IMR-90 (cell line): ENCODE results near the gene ANTXR1. TPM values are rescaled to one million over a fixed set of nuclear protein-coding genes. Genes with fewer than 3 reads are reported as not detected.

Experiments
- ATAC-seq: fragments of 200-7000 bp; cut with Tn5 transposase; 2 replicates; pipeline ENCODE4 v1.9.1; 2020; ENCODE audit warnings: low read depth, mild to moderate bottlenecking, moderate library complexity
- BruUV-seq: library from RNA; stranded (reverse); fragments of 400-500 nt; replicated peaks from 2 replicates; lab custom pipeline; 2021; lab: Mats Ljungman, UMichigan
- CTCF ChIA-PET: fragments of 300-600 bp; formaldehyde crosslinking; extraction: SDS; loops from one replicate; lab custom pipeline; 2021; ENCODE audit warnings: antibody characterized with exemption; lab: Yijun Ruan, JAX
- POLR2A ChIA-PET: fragments of 300-600 bp; sonication (Branson Sonifier 250); formaldehyde crosslinking; loops from one replicate; lab custom pipeline; 2022; ENCODE audit warnings: antibody characterized with exemption; ENCODE audit not compliant: unreplicated experiment; lab: Charles Lee
- DNase-seq: peaks from one replicate; pipeline ENCODE4 v3.0.0; 2013
- H2AFZ ChIP-seq: replicated peaks from 2 replicates; pipeline ENCODE3; 2013; ENCODE audit warnings: low read length, mild to moderate bottlenecking; ENCODE audit not compliant: poor library complexity
- H2AK5ac ChIP-seq: 2 replicates; pipeline ENCODE4 v1.6.1; 2013; ENCODE audit warnings: low read depth, low read length, inconsistent platforms
- H2AK9ac ChIP-seq: replicated peaks from 2 replicates; pipeline ENCODE3; 2013; ENCODE audit warnings: mild to moderate bottlenecking, low read depth, low read length, moderate library complexity; ENCODE audit not compliant: poor library complexity
- H2BK120ac ChIP-seq: 2 replicates; pipeline ENCODE4 v1.6.1; 2013; ENCODE audit warnings: low read depth, low read length, inconsistent platforms
- H2BK15ac ChIP-seq: 3 replicates; pipeline ENCODE4 v1.6.1; 2013; ENCODE audit warnings: low read depth, low read length, inconsistent platforms
- H2BK20ac ChIP-seq: 2 replicates; pipeline ENCODE4 v1.6.1; 2013; ENCODE audit warnings: low read depth, mild to moderate bottlenecking, inconsistent platforms, low read length, moderate library complexity
- H2BK5ac ChIP-seq: 2 replicates; pipeline ENCODE4 v1.6.1; 2013; ENCODE audit warnings: mild to moderate bottlenecking, low read depth, low read length, inconsistent platforms; ENCODE audit not compliant: poor library complexity, severe bottlenecking
- H3K14ac ChIP-seq: replicated peaks from 2 replicates; pipeline ENCODE4 v1.6.1; 2013; ENCODE audit warnings: low read depth, low read length, inconsistent platforms
- H3K18ac ChIP-seq: 2 replicates; pipeline ENCODE4 v1.6.1; 2013; ENCODE audit warnings: low read depth, low read length, control low read depth
- H3K23ac ChIP-seq: 2 replicates; pipeline ENCODE4 v1.6.1; 2013; ENCODE audit warnings: low read depth, low read length, inconsistent platforms
- H3K27ac ChIP-seq: 2 replicates; pipeline ENCODE4 v1.5.1; 2013; ENCODE audit warnings: mild to moderate bottlenecking, control low read depth, low read length; ENCODE audit not compliant: insufficient read depth
- H3K27me3 ChIP-seq: 2 replicates; pipeline ENCODE4 v1.6.1; 2013; ENCODE audit warnings: low read length; ENCODE audit not compliant: control insufficient read depth, insufficient read depth
- H3K36me3 ChIP-seq: 2 replicates; pipeline ENCODE4 v1.6.1; 2013; ENCODE audit warnings: low read length, mixed read lengths; ENCODE audit not compliant: control insufficient read depth, insufficient read depth
- H3K4ac ChIP-seq: 2 replicates; pipeline ENCODE4 v1.6.1; 2013; ENCODE audit warnings: low read depth, low read length, inconsistent platforms
- H3K4me1 ChIP-seq: 2 replicates; pipeline ENCODE4 v1.6.1; 2013; ENCODE audit warnings: low read length, mixed read lengths; ENCODE audit not compliant: control insufficient read depth, insufficient read depth
- H3K4me2 ChIP-seq: 2 replicates; pipeline ENCODE4 v1.6.1; 2013; ENCODE audit warnings: low read depth, mild to moderate bottlenecking, control low read depth, low read length, moderate library complexity
- H3K4me3 ChIP-seq: 2 replicates; pipeline ENCODE4 v1.5.1; 2013; ENCODE audit warnings: low read depth, mild to moderate bottlenecking, control low read depth, low read length, moderate library complexity; ENCODE audit not compliant: insufficient read depth
- H3K56ac ChIP-seq: 2 replicates; pipeline ENCODE4 v1.6.1; 2013; ENCODE audit warnings: low read length, inconsistent platforms; ENCODE audit not compliant: insufficient read depth; ENCODE audit errors: extremely low read depth
- H3K79me1 ChIP-seq, 2 experiments: 2 replicates each; pipeline ENCODE4 v1.6.1; 2013; ENCODE audit warnings: low read length in 2 of 2, inconsistent platforms in 1 of 2, low read depth in 1 of 2
- H3K9ac ChIP-seq: 2 replicates; pipeline ENCODE4 v1.6.1; 2013; ENCODE audit warnings: low read depth, low read length, control low read depth
- H3K9me1 ChIP-seq: 2 replicates; pipeline ENCODE4 v1.6.1; 2013; ENCODE audit warnings: low read length, inconsistent platforms; ENCODE audit not compliant: insufficient read depth
- H3K9me3 ChIP-seq: 2 replicates; pipeline ENCODE4 v1.6.1; 2013; ENCODE audit warnings: low read length; ENCODE audit not compliant: control insufficient read depth, insufficient read depth
- H4K20me1 ChIP-seq: 2 replicates; pipeline ENCODE4 v1.6.1; 2013; ENCODE audit warnings: low read length, inconsistent platforms; ENCODE audit not compliant: insufficient read depth
- H4K5ac ChIP-seq: 2 replicates; pipeline ENCODE4 v1.6.1; 2013; ENCODE audit warnings: mild to moderate bottlenecking, low read depth, low read length, control low read depth
- H4K8ac ChIP-seq, 2 experiments: 2 replicates each; pipeline ENCODE4 v1.6.1; 2013; ENCODE audit warnings: low read depth in 2 of 2, low read length in 2 of 2, control low read depth in 1 of 2, inconsistent platforms in 1 of 2
- H4K91ac ChIP-seq: 2 replicates; pipeline ENCODE4 v1.6.1; 2013; ENCODE audit warnings: low read depth, low read length, inconsistent platforms; ENCODE audit not compliant: insufficient read depth
- BHLHE40 ChIP-seq: fragments of 150-350 bp; IDR thresholded peaks from 2 replicates; pipeline ENCODE4 v1.6.1; 2016; ENCODE audit warnings: mild to moderate bottlenecking, low read depth, low read length
- CEBPB ChIP-seq: IDR thresholded peaks from 2 replicates; pipeline ENCODE4 v1.6.1; 2012; ENCODE audit warnings: low read depth, low read length, improper control_type of control experiment
- CHD1 ChIP-seq: IDR thresholded peaks from 2 replicates; pipeline ENCODE4 v1.6.1; 2012; ENCODE audit warnings: low read depth, low read length, improper control_type of control experiment
- CTCF ChIP-seq: conservative IDR thresholded peaks from 2 replicates; pipeline ENCODE4 v1.5.1; 2012; ENCODE audit warnings: mild to moderate bottlenecking, low read depth, low read length, improper control_type of control experiment
- ELK1 ChIP-seq: fragments of 150-350 bp; IDR thresholded peaks from 2 replicates; pipeline ENCODE4 v1.6.1; 2016; ENCODE audit warnings: low read depth, mild to moderate bottlenecking, low read length, moderate library complexity, borderline replicate concordance
- FOS ChIP-seq: fragments of 150-350 bp; IDR thresholded peaks from 2 replicates; pipeline ENCODE4 v1.6.1; 2016; ENCODE audit warnings: low read depth, low read length
- MAFK ChIP-seq: IDR thresholded peaks from 2 replicates; pipeline ENCODE4 v1.6.1; 2012; ENCODE audit warnings: low read depth, low read length, improper control_type of control experiment
- MAZ ChIP-seq: IDR thresholded peaks from 2 replicates; pipeline ENCODE4 v1.6.1; 2012; ENCODE audit warnings: low read depth, mild to moderate bottlenecking, low read length, improper control_type of control experiment, moderate library complexity, borderline replicate concordance
- MXI1 ChIP-seq: IDR thresholded peaks from 2 replicates; pipeline ENCODE4 v1.6.1; 2012; ENCODE audit warnings: low read depth, mild to moderate bottlenecking, low read length, moderate library complexity, borderline replicate concordance
- NFE2L2 ChIP-seq: fragments of 150-350 bp; IDR thresholded peaks from 2 replicates; pipeline ENCODE4 v1.6.1; 2016; ENCODE audit warnings: low read depth, mild to moderate bottlenecking, low read length
- POLR2A ChIP-seq: IDR thresholded peaks from 2 replicates; pipeline ENCODE4 v1.6.1; 2012; ENCODE audit warnings: mild to moderate bottlenecking, low read depth, low read length
- RFX5 ChIP-seq: IDR thresholded peaks from 2 replicates; pipeline ENCODE4 v1.8.0; 2012; ENCODE audit warnings: low read depth, mild to moderate bottlenecking, low read length, moderate library complexity
- SMC3 ChIP-seq: fragments of 150-350 bp; IDR thresholded peaks from 2 replicates; pipeline ENCODE4 v1.6.1; 2016; ENCODE audit warnings: low read depth, mild to moderate bottlenecking, antibody characterized with exemption, low read length, moderate library complexity
- WGBS, 2 experiments: methylation state at CpG; one replicate each; pipeline versions ENCODE4 v1.1.5 to v1.1.7; 2013; ENCODE audit warnings: missing lambda C conversion rate in 2 of 2; ENCODE audit not compliant: insufficient read length in 1 of 2; ENCODE audit errors: extremely low coverage in 2 of 2; 5-methylcytosine and 5-hydroxymethylcytosine counted together
- dilution Hi-C: fragments of 300-500 bp; cut with HindIII; formaldehyde crosslinking; loops from one replicate; pipeline ENCODE4 v1.14.3; 2018; ENCODE audit warnings: low sequenced_read_pairs; ENCODE audit not compliant: unreplicated experiment
- in situ Hi-C: fragments of 300-500 bp; cut with MboI; formaldehyde crosslinking; loops from 3 replicates; pipeline ENCODE4 v1.14.3; 2019; ENCODE audit warnings: low sequenced_read_pairs, inconsistent platforms, mixed read lengths
- intact Hi-C: fragments of 100-400 bp; cut with micrococcal nuclease; formaldehyde crosslinking; loops from 2 replicates; pipeline ENCODE4 v1.10.0; 2022
- polyA plus RNA-seq, 3 experiments: library from polyadenylated mRNA; depleted of rRNA; stranded (reverse); fragments of >200 nt; gene quantifications; 2 replicates each; pipeline ENCODE4 v1.2.3, GENCODE V29; 2012; ENCODE audit warnings: low replicate concordance in 1 of 3
- total RNA-seq: library from RNA; depleted of rRNA; stranded (reverse); fragments of >200 nt; gene quantifications from 2 replicates; pipeline ENCODE4 v1.2.3, GENCODE V29; 2012

ANTXR1 gene
- total and polyA plus RNA-seq, 2 of the 4 experiments (the other 2 are of a cell fraction) = 27.2 to 36.9 TPM

GRCh38 chr2:69247583-69247982, 234.6 kb downstream of the ANTXR1 start:
- no peak overlapping the region for H3K4me2 ChIP-seq
- H3K36me3 ChIP-seq = peaks cover 41% of the 10 kb centered on the region
- in situ Hi-C loops = no loop called here
- intact Hi-C loops = no loop called here
- H2AFZ ChIP-seq = no peak overlapping the region
- H2BK20ac ChIP-seq = no peak overlapping the region
- CTCF ChIA-PET = no interaction called here
- no peaks in the 10 kb centered on the region for H4K20me1 ChIP-seq
- no peak overlapping the region for H2AK9ac ChIP-seq
- BruUV-seq = no TSS peak
- no peak overlapping the region for H3K23ac ChIP-seq
- no peak overlapping the region for H3K56ac ChIP-seq
- no peak overlapping the region for H3K27ac ChIP-seq
- H3K4me3 ChIP-seq = no peak overlapping the region
- H2BK5ac ChIP-seq = no peak overlapping the region
- WGBS, 2 experiments = 97% methylated on average over 5 of the region's 9 CpGs; no CpG with 5 or more reads in 1 of the 2 experiments
- no peak overlapping the region for H2BK120ac ChIP-seq
- no peak for DNase-seq
- H4K8ac ChIP-seq = no peak overlapping the region
- H3K9ac ChIP-seq = no peak overlapping the region
- no peaks in the 10 kb centered on the region for H3K9me3 ChIP-seq
- H3K18ac ChIP-seq = no peak overlapping the region
- H2BK15ac ChIP-seq = 0 out of 3 replicates have a peak overlapping the region, but pooled peaks have one; percentile 7
- peaks cover 10 to 46% of the 10 kb centered on the region in 2 experiments; a peak in 3 of 4 replicates for H3K79me1 ChIP-seq
- dilution Hi-C loops = no loop called here
- no peak for TF ChIP-seq ELK1
- no peak for TF ChIP-seq POLR2A
- TF ChIP-seq CTCF = no peak
- TF ChIP-seq MXI1 = no peak
- no peak for TF ChIP-seq NFE2L2
- TF ChIP-seq MAFK = no peak
- no peak for TF ChIP-seq RFX5
- no peak for TF ChIP-seq BHLHE40
- TF ChIP-seq CEBPB = no peak
- TF ChIP-seq CHD1 = no peak
- no peak for TF ChIP-seq MAZ
- TF ChIP-seq SMC3 = no peak
- TF ChIP-seq FOS = no peak
- peaks cover 29% of the 10 kb centered on the region for H3K9me1 ChIP-seq
- peak overlapping the region; percentile 70 for H2AK5ac ChIP-seq
- ATAC-seq = no peak
- no peak overlapping the region for H4K5ac ChIP-seq
- H3K4ac ChIP-seq = peak overlapping the region; percentile 25; the same call in 1 of the 2 replicates
- 0 out of 2 replicates have a peak overlapping the region, but pooled peaks have one; percentile 23 for H3K14ac ChIP-seq
- peaks cover 30% of the 10 kb centered on the region for H3K4me1 ChIP-seq
- POLR2A ChIA-PET = no interaction called here
- H4K91ac ChIP-seq = no peak overlapping the region; the same call in 1 of the 2 replicates
- no peaks in the 10 kb centered on the region for H3K27me3 ChIP-seq
